ENCODE results near the gene KLKB1. TPM values are rescaled to one million over a fixed set of nuclear protein-coding genes. Genes with fewer than 3 reads are reported as not detected.
"Not testable (repeated sequence)": the region's sequence is repeated elsewhere in the genome, so short reads cannot be mapped to it uniquely, and the experiment has no call there.

The KLKB1 gene
- total RNA-seq, 2 experiments from 2014 or later: not detected

- intact Hi-C loops (cut with micrococcal nuclease): no loop called here
- Mint-ChIP-seq H3K36me3 (peaks cover 20% of the 10 kb centered on the region), H3K4me3 (no peak overlapping the region), H3K9me3 (peaks cover 23% of the 10 kb centered on the region), H3K27ac (no peak overlapping the region), H3K27me3 (peaks cover 5% of the 10 kb centered on the region), H3K4me1 (ENCODE audit: low read depth) (no peaks in the 10 kb centered on the region)
- ChIA-PET POLR2A (no interaction called here), CTCF (no interaction called here)
- DNase-seq: no peak
These were observed 622 bp downstream of the KLKB1 start for GRCh38 chr4:186227744-186228513.

- H3K9me3 Mint-ChIP-seq: peaks cover 23% of the 10 kb centered on the region
- POLR2A ChIA-PET: no interaction called here
- CTCF ChIA-PET: no interaction called here
- no peak for DNase-seq
- no peaks in the 10 kb centered on the region for H3K4me1 Mint-ChIP-seq (ENCODE audit: low read depth)
- H3K27ac Mint-ChIP-seq: no peak overlapping the region
- no peak overlapping the region for H3K4me3 Mint-ChIP-seq
- H3K36me3 Mint-ChIP-seq: peaks cover 15% of the 10 kb centered on the region
- peaks cover 2% of the 10 kb centered on the region for H3K27me3 Mint-ChIP-seq
- intact Hi-C loops (cut with micrococcal nuclease): no loop called here
These were observed 1.2 kb downstream of the KLKB1 start for GRCh38 chr4:186228514-186228894.

DNA sequence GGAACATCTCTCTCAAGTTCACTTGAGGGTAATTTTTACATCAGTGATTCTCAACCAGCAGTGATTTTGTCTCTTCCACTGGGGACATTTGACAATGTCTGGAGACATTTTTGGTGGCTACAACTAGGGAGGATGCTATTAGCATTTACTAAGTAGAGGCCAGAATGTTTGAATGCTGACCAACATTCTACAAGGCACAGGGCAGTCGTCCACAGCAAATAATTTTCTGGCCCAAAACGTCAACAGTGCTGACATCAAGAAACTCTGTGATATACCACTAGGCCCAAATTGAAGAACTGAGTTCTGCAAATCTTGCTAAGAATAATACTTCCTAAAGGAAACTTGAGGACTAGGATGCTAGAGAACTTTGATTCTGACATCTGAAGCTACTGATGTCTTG, 7.1 kb downstream of the KLKB1 start:
- no peak overlapping the region for H3K27ac Mint-ChIP-seq
- CTCF ChIA-PET: no interaction called here
- no peak overlapping the region for H3K4me3 Mint-ChIP-seq

GRCh38 chr4:186236126-186236525, 8.8 kb downstream of the KLKB1 start:
- POLR2A ChIA-PET: no interaction called here

More for the DNA sequence above, 7.1 kb downstream of the KLKB1 start:
- DNase-seq: no peak
- H3K27me3 Mint-ChIP-seq: no peaks in the 10 kb centered on the region
- no peaks in the 10 kb centered on the region for H3K4me1 Mint-ChIP-seq (ENCODE audit: low read depth)
- H3K36me3 Mint-ChIP-seq: no peaks in the 10 kb centered on the region
- intact Hi-C loops (cut with micrococcal nuclease): no loop called here
- no peaks in the 10 kb centered on the region for H3K9me3 Mint-ChIP-seq
- POLR2A ChIA-PET: no interaction called here

DNA sequence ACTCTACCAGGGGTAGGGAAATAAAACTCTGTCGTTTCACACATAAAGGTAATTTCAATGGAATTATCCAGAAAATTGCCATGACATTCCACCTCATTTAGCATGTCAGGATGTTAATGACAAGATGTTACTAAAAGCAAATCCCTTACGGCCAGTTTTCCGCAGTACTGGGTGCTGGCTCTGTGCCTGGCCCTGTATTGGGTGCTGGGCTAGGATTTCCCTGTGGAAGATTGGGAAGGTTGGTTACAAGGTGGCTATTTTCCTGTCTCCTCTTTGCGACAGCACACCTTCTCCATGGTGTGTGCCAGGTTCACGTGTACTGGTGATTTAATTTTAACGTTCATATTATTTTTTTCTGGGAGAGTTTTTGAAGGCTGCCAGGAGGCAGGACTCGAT, 13.1 kb downstream of the KLKB1 start:
- Mint-ChIP-seq H3K4me3 (no peak overlapping the region), H3K27me3 (no peaks in the 10 kb centered on the region), H3K36me3 (no peaks in the 10 kb centered on the region), H3K27ac (no peak overlapping the region), H3K4me1 (ENCODE audit: low read depth) (no peaks in the 10 kb centered on the region), H3K9me3 (no peaks in the 10 kb centered on the region)
- ChIA-PET POLR2A (no interaction called here), CTCF (no interaction called here)
- no peak for DNase-seq
- intact Hi-C loops (cut with micrococcal nuclease): no loop called here

More at GRCh38 chr4:186236126-186236525, 8.8 kb downstream of the KLKB1 start:
- Mint-ChIP-seq H3K4me1 (ENCODE audit: low read depth) (no peaks in the 10 kb centered on the region), H3K9me3 (no peaks in the 10 kb centered on the region), H3K36me3 (no peaks in the 10 kb centered on the region), H3K4me3 (no peak overlapping the region), H3K27me3 (no peaks in the 10 kb centered on the region), H3K27ac (no peak overlapping the region)
- CTCF ChIA-PET: no interaction called here
- intact Hi-C loops (cut with micrococcal nuclease): no loop called here
- DNase-seq: no peak

GRCh38 chr4:186240848-186241491, 13.7 kb downstream of the KLKB1 start:
- H3K36me3 Mint-ChIP-seq: no peaks in the 10 kb centered on the region
- H3K9me3 Mint-ChIP-seq: peaks cover 3% of the 10 kb centered on the region
- H3K27ac Mint-ChIP-seq: no peak overlapping the region
- POLR2A ChIA-PET: no interaction called here
- no peak for DNase-seq
- CTCF ChIA-PET: no interaction called here
- intact Hi-C loops (cut with micrococcal nuclease): no loop called here
- H3K4me1 Mint-ChIP-seq (ENCODE audit: low read depth): no peaks in the 10 kb centered on the region
- H3K4me3 Mint-ChIP-seq: no peak overlapping the region
- H3K27me3 Mint-ChIP-seq: no peaks in the 10 kb centered on the region

GRCh38 chr4:186241616-186242015, 14.3 kb downstream of the KLKB1 start:
- intact Hi-C loops (cut with micrococcal nuclease): no loop called here
- Mint-ChIP-seq H3K4me3 (no peak overlapping the region), H3K4me1 (ENCODE audit: low read depth) (no peaks in the 10 kb centered on the region), H3K27me3 (no peaks in the 10 kb centered on the region), H3K36me3 (no peaks in the 10 kb centered on the region), H3K9me3 (peaks cover 7% of the 10 kb centered on the region), H3K27ac (no peak overlapping the region)
- ChIA-PET CTCF (no interaction called here), POLR2A (no interaction called here)
- DNase-seq: no peak

GRCh38 chr4:186242031-186242430, 14.7 kb downstream of the KLKB1 start:
- CTCF ChIA-PET; H3K9me3 Mint-ChIP-seq; intact Hi-C loops (cut with micrococcal nuclease); H3K36me3 Mint-ChIP-seq; H3K27me3 Mint-ChIP-seq; H3K27ac Mint-ChIP-seq; POLR2A ChIA-PET; H3K4me3 Mint-ChIP-seq; DNase-seq; H3K4me1 Mint-ChIP-seq (ENCODE audit: low read depth): not testable (repeated sequence)

- intact Hi-C loops (cut with micrococcal nuclease): no loop called here
- ChIA-PET POLR2A (no interaction called here), CTCF (no interaction called here)
- no peaks in the 10 kb centered on the region for H3K27me3 Mint-ChIP-seq
- no peaks in the 10 kb centered on the region for H3K36me3 Mint-ChIP-seq
- DNase-seq: no peak
- H3K4me1 Mint-ChIP-seq (ENCODE audit: low read depth): no peaks in the 10 kb centered on the region
- H3K9me3 Mint-ChIP-seq: peaks cover 7% of the 10 kb centered on the region
- no peak overlapping the region for H3K27ac Mint-ChIP-seq
- no peak overlapping the region for H3K4me3 Mint-ChIP-seq
These were observed 16.0 kb downstream of the KLKB1 start for GRCh38 chr4:186243331-186243730.

- no peak overlapping the region for H3K4me3 Mint-ChIP-seq
- H3K27me3 Mint-ChIP-seq: no peaks in the 10 kb centered on the region
These were observed 17.5 kb downstream of the KLKB1 start for GRCh38 chr4:186244835-186245234.

DNA sequence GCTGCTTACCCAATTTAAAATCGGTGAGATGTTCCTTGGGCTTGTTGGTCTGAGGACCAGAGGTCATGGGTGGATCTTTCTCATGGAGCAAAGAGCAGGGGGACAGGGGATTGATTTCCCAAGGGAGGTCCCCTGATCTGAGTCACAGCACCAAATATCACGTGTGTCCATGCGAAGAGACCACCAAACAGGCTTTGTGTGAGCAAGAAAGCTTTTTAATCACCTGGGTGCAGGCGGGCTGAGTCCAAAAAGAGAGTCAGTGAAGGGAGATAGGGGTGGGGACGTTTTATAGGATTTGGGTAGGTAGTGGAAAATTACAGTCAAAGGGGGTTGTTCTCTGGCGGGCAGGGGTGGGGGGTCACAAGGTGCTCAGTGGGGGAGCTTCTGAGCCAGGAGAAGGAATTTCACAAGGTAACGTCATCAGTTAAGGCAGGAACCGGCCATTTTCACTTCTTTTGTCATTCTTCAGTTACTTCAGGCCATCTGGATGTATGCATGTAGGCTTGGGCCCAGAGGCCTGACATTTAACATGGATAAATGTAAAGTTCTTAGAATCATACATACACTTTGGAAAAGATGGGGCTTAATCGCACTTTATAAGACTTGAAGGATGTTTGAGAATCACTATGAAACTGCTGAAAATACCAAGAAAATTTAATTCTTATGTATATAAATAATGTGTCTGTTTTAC, 19.9 kb downstream of the KLKB1 start:
- H3K9me3 Mint-ChIP-seq, CTCF ChIA-PET: not testable (repeated sequence)

More at GRCh38 chr4:186244835-186245234, 17.5 kb downstream of the KLKB1 start:
- POLR2A ChIA-PET: no interaction called here
- no peak for DNase-seq
- Mint-ChIP-seq H3K36me3 (no peaks in the 10 kb centered on the region), H3K4me1 (ENCODE audit: low read depth) (no peaks in the 10 kb centered on the region), H3K9me3 (peaks cover 7% of the 10 kb centered on the region), H3K27ac (no peak overlapping the region)
- intact Hi-C loops (cut with micrococcal nuclease): no loop called here
- CTCF ChIA-PET: no interaction called here

DNA sequence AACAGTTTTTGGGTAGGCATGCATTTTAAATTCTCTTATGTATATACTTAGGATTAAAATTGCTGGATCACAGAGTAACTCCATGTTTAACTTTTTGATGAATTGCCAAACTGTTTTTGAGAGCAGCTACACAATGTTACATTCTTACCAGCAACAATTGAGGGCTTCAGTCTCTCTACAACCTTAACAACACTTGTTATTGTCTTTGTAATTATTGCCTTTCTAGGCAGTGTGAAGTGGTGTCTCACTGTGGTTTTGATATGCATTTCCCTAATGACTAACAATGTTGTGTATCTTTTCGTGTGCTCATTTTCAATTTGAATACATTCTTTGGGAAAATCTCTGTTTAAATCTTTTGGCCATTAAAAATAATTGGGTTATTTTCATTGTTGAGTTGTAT, 21.3 kb downstream of the KLKB1 start:
- H3K27ac Mint-ChIP-seq: no peak overlapping the region
- POLR2A ChIA-PET: no interaction called here
- DNase-seq: no peak
- H3K27me3 Mint-ChIP-seq: no peaks in the 10 kb centered on the region
- peaks cover 7% of the 10 kb centered on the region for H3K9me3 Mint-ChIP-seq
- intact Hi-C loops (cut with micrococcal nuclease): no loop called here
- no peaks in the 10 kb centered on the region for H3K4me1 Mint-ChIP-seq (ENCODE audit: low read depth)
- CTCF ChIA-PET: no interaction called here
- peaks cover 4% of the 10 kb centered on the region for H3K36me3 Mint-ChIP-seq
- H3K4me3 Mint-ChIP-seq: no peak overlapping the region

More for the DNA sequence above, 19.9 kb downstream of the KLKB1 start:
- H3K4me1 Mint-ChIP-seq (ENCODE audit: low read depth); DNase-seq; H3K27me3 Mint-ChIP-seq; H3K4me3 Mint-ChIP-seq; intact Hi-C loops (cut with micrococcal nuclease); H3K36me3 Mint-ChIP-seq; H3K27ac Mint-ChIP-seq; POLR2A ChIA-PET: not testable (repeated sequence)

All from activated CD4-positive, alpha-beta memory T cell treated with anti-CD3 and anti-CD28 coated beads for 36 hours (primary cell).